HepG2 (cell line): ENCODE measurements around the gene COL18A1. TPM values are rescaled to one million over a fixed set of nuclear protein-coding genes. Genes with fewer than 3 reads are reported as not detected.

Experiments used
- ATAC-seq: fragments of 200-7000 bp; cut with Tn5 transposase; 3 replicates; pipeline ENCODE4 v1.9.1; 2020; ENCODE audit warnings: mild to moderate bottlenecking, moderate library complexity
- BruUV-seq: library from RNA; stranded (reverse); fragments of 400-500 nt; replicated peaks from 2 replicates; lab custom pipeline; 2021; lab: Mats Ljungman, UMichigan
- CTCF ChIA-PET: fragments of 300-600 bp; formaldehyde crosslinking; extraction: SDS; loops from one replicate; lab custom pipeline; 2021; ENCODE audit warnings: low total read pairs, inconsistent platforms, low intra/inter-chr PET ratio; lab: Yijun Ruan, JAX
- POLR2A ChIA-PET: fragments of 350-600 bp; sonication (Branson Sonifier 250); formaldehyde crosslinking; loops from one replicate; lab custom pipeline; 2020; ENCODE audit warnings: antibody characterized with exemption, inconsistent platforms; lab: Yijun Ruan, JAX
- DNase-seq: peaks from one replicate; pipeline ENCODE4 v3.0.0-alpha.2; 2015; ENCODE audit warnings: low spot score
- FAIRE-seq: peaks from 3 replicates; lab custom pipeline; 2011; peaks lifted over from hg19 to GRCh38; lab: Jason Lieb, UNC
- H2AFZ ChIP-seq: one replicate; pipeline ENCODE4 v1.6.1; 2011; ENCODE audit warnings: low read length, inconsistent platforms
- H3K27ac ChIP-seq: fragments of 300-600 bp; 3 replicates; pipeline ENCODE4 v1.8.0; 2011; ENCODE audit warnings: mixed run types, mild to moderate bottlenecking, mixed read lengths, low read length, inconsistent platforms; ENCODE audit not compliant: insufficient read depth; ENCODE audit errors: extremely low read length
- H3K27me3 ChIP-seq, 2 experiments: fragments of 200-600 bp in 1 of 2; 2 replicates in 1 of 2; 3 replicates in 1 of 2; pipeline versions ENCODE4 v1.6.0 to v1.8.0; 2011; ENCODE audit warnings: low read length in 2 of 2, mild to moderate bottlenecking in 2 of 2, moderate library complexity in 2 of 2, inconsistent platforms in 1 of 2; ENCODE audit not compliant: insufficient read depth in 2 of 2, control insufficient read depth in 1 of 2
- H3K36me3 ChIP-seq, 2 experiments: fragments of 200-600 bp in 1 of 2; replicated peaks in 1 of 2; 2 replicates in 1 of 2; 3 replicates in 1 of 2; pipeline versions ENCODE4 v1.5.1 to v1.8.0; 2011; ENCODE audit warnings: low read length in 2 of 2, inconsistent platforms in 1 of 2; ENCODE audit not compliant: insufficient read depth in 2 of 2, control insufficient read depth in 1 of 2
- H3K4me1 ChIP-seq: 2 replicates; pipeline ENCODE4 v1.5.1; 2012; ENCODE audit warnings: low read length, inconsistent platforms; ENCODE audit not compliant: insufficient read depth
- H3K4me2 ChIP-seq: 2 replicates; pipeline ENCODE4 v1.6.0; 2011; ENCODE audit warnings: low read depth, low read length, inconsistent platforms
- H3K4me3 ChIP-seq, 3 experiments: fragments of 200-600 bp in 1 of 3; sonication (generic), shearing (Covaris generic) in 1 of 3; replicated peaks in 1 of 3; 2 replicates each; pipeline ENCODE4 v1.5.1; 2011 to 2016; ENCODE audit warnings: low read length in 3 of 3, inconsistent platforms in 2 of 3, low read depth in 2 of 3, mild to moderate bottlenecking in 2 of 3, control low read depth in 1 of 3, mixed read lengths in 1 of 3; ENCODE audit not compliant: insufficient read depth in 1 of 3
- H3K79me2 ChIP-seq: one replicate; pipeline ENCODE4 v1.6.1; 2011; ENCODE audit warnings: low read length, inconsistent platforms; ENCODE audit not compliant: insufficient read depth
- H3K9ac ChIP-seq: 2 replicates; pipeline ENCODE4 v1.6.0; 2011; ENCODE audit warnings: mild to moderate bottlenecking, low read depth, low read length, inconsistent platforms; ENCODE audit not compliant: insufficient read depth
- H3K9me3 ChIP-seq: 2 replicates; pipeline ENCODE4 v1.5.1; 2012; ENCODE audit warnings: mild to moderate bottlenecking, low read length
- H4K20me1 ChIP-seq: 2 replicates; pipeline ENCODE4 v1.6.0; 2011; ENCODE audit warnings: inconsistent platforms, mild to moderate bottlenecking, low read length, moderate library complexity; ENCODE audit not compliant: insufficient read depth
- ADNP ChIP-seq: sonication (generic); formaldehyde crosslinking; IDR thresholded peaks from 2 replicates; pipeline ENCODE4 v1.4.0; 2020; ENCODE audit warnings: missing genetic modification reagents
- GRHL1 ChIP-seq: sonication (generic); formaldehyde crosslinking; conservative IDR thresholded peaks from 2 replicates; pipeline ENCODE4 v1.8.0; 2022; ENCODE audit warnings: missing genetic modification reagents
- HDAC6 ChIP-seq: fragments of 200-600 bp; sonication (generic); IDR thresholded peaks from 2 replicates; pipeline ENCODE4 v1.7.0; 2017; ENCODE audit warnings: mild to moderate bottlenecking, antibody characterized with exemption, low read length, low read depth
- MAZ ChIP-seq, 2 experiments: sonication (generic) in 1 of 2; formaldehyde crosslinking in 1 of 2; IDR thresholded peaks; 2 replicates each; pipeline versions ENCODE4 v1.5.0 to v1.6.1; 2012 to 2020; ENCODE audit warnings: low read depth in 2 of 2, mild to moderate bottlenecking in 2 of 2, borderline replicate concordance in 1 of 2, improper control_type of control experiment in 1 of 2, low read length in 1 of 2, missing genetic modification reagents in 1 of 2, moderate library complexity in 1 of 2
- SAP130 ChIP-seq: IDR thresholded peaks from 2 replicates; pipeline ENCODE4 v1.6.1; 2016; ENCODE audit warnings: low read depth
- ZMAT3 ChIP-seq: sonication (generic); formaldehyde crosslinking; conservative IDR thresholded peaks from 2 replicates; pipeline ENCODE4 v1.7.0; 2021; ENCODE audit warnings: missing genetic modification reagents
- ZNF124 ChIP-seq: sonication (generic); formaldehyde crosslinking; IDR thresholded peaks from 2 replicates; pipeline ENCODE4 v1.4.0; 2020; ENCODE audit warnings: missing genetic modification reagents
- ZNF629 ChIP-seq: sonication (generic); formaldehyde crosslinking; conservative IDR thresholded peaks from 2 replicates; pipeline ENCODE4 v1.5.0; 2020; ENCODE audit warnings: missing genetic modification reagents
- ZNF646 ChIP-seq: sonication (generic); formaldehyde crosslinking; IDR thresholded peaks from 2 replicates; pipeline ENCODE4 v1.9.0; 2021; ENCODE audit warnings: mild to moderate bottlenecking, missing genetic modification reagents
- ZNF704 ChIP-seq: sonication (generic); formaldehyde crosslinking; IDR thresholded peaks from 2 replicates; pipeline ENCODE4 v1.8.1; 2023; ENCODE audit warnings: mild to moderate bottlenecking, inconsistent platforms, moderate library complexity, missing genetic modification reagents, borderline replicate concordance
- WGBS: methylation state at CpG from one replicate; pipeline ENCODE4 v1.1.6; 2017; ENCODE audit warnings: low lambda C conversion rate; 5-methylcytosine and 5-hydroxymethylcytosine counted together
- in situ Hi-C: cut with HindIII; loops from 2 replicates; pipeline ENCODE4 v1.10.0; 2017; ENCODE audit warnings: low pct_unique_long_range_greater_than_20kb; ENCODE audit not compliant: extremely low pct_ligation_motif_present
- intact Hi-C: fragments of 100-400 bp; cut with micrococcal nuclease; formaldehyde crosslinking; loops from one replicate; pipeline ENCODE4 v1.10.0; 2022; ENCODE audit not compliant: unreplicated experiment
- polyA plus RNA-seq, 8 experiments: library from polyadenylated mRNA; depleted of rRNA in 3 of 8; stranded (reverse) in 7 of 8; unstranded in 1 of 8; fragments of >200 nt; fragmentation: Illumina TruSeq in 4 of 8; extraction: Trizol in 4 of 8; gene quantifications; 2 replicates each; pipeline versions ENCODE4 v1.2.1 to v1.2.3, GENCODE V29; 2011 to 2016; ENCODE audit warnings: low read depth in 4 of 8, missing spikeins in 1 of 8, mixed read lengths in 1 of 8; ENCODE audit not compliant: insufficient read depth in 1 of 8
- total RNA-seq, 5 experiments: library from RNA; depleted of rRNA; stranded (reverse); fragments of >200 nt; fragmentation: Illumina TruSeq; extraction: Trizol; gene quantifications; 2 replicates each; pipeline ENCODE4 v1.2.3, GENCODE V29; 2016; ENCODE audit warnings: low read depth in 1 of 5
- TF ChIP-seq, protein P1 (sequence below): sonication (generic); formaldehyde crosslinking; IDR thresholded peaks from 2 replicates; pipeline ENCODE4 v1.8.0; 2022; ENCODE audit warnings: missing genetic modification reagents, mild to moderate bottlenecking, borderline replicate concordance

COL18A1 gene
- total and polyA plus RNA-seq, 2 of the 13 experiments (the other 11 are each of a cell fraction or from before 2014, with no cell fraction given) = 79.0 to 102 TPM

DNA sequence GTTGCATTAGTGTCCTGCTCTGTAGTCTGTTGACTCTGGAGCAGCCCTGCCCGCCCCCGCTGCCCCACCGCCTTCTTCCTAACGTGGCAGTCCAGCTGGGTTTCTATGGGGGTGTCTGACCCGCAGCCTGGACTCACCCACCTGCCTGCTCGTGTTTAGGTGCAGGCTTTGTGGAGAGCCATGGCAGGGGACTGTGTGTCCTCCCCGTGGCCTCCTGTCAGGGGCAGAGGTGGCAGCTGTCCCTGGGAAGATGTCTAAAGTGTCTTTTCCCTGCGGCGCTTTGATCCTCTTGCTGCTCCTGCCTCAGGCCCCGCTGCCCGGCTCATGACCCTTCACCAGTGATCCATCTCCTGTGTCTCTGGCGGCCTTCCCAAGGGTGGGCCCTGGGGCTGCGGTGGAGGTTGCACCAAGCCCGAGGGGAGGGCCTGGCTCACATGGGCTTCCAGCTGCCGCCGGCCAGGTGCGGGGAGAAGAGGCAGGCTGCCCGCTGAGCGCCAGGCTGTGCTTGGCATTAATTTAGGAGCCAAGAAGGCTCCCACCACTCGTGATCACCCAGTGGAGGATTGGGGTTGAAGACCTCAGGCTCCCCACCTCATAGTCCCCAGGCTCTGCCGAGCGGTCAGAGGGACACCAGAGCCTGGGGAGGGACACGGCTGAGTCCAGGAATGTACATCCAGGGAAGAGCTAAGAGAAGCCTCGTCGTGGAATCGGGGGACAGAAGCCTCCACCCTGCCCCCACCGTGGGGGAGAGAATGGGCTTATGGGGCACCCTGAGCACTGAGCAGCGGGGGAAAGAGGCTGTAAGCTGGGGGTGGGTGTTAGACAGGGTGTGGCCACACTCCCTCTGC, 44.1 kb downstream of the COL18A1 start:
- no peaks in the 10 kb centered on the region for H4K20me1 ChIP-seq
- TF ChIP-seq, protein P1, sequence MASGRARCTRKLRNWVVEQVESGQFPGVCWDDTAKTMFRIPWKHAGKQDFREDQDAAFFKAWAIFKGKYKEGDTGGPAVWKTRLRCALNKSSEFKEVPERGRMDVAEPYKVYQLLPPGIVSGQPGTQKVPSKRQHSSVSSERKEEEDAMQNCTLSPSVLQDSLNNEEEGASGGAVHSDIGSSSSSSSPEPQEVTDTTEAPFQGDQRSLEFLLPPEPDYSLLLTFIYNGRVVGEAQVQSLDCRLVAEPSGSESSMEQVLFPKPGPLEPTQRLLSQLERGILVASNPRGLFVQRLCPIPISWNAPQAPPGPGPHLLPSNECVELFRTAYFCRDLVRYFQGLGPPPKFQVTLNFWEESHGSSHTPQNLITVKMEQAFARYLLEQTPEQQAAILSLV = peak; percentile 92
- TF ChIP-seq HDAC6 (no peak), ADNP (CRISPR knock-in tag) (no peak), GRHL1 (CRISPR knock-in tag) (no peak), ZNF629 (CRISPR knock-in tag) (no peak), ZMAT3 (CRISPR knock-in tag) (0 out of 2 replicates have a peak, but pooled peaks have one; percentile 72), ZNF704 (no peak), ZNF124 (CRISPR knock-in tag) (peak; percentile 42; the same call in 1 of the 2 replicates), SAP130 (CRISPR knock-in tag) (peak; percentile 96), MAZ (IDR thresholded peaks at IDR 0.05; ENCODE audit: borderline replicate concordance, low read depth, low read length) (no peak), MAZ (CRISPR knock-in tag; IDR thresholded peaks at IDR 0.05; ENCODE audit: low read depth) (no peak), ZNF646 (CRISPR knock-in tag) (no peak)

More for the DNA sequence above, 44.1 kb downstream of the COL18A1 start:
- CTCF ChIA-PET = no interaction called here
- H3K4me2 ChIP-seq = peak overlapping the region; percentile 72
- peaks cover 90% of the 10 kb centered on the region for H3K79me2 ChIP-seq
- POLR2A ChIA-PET = interaction anchor here (1.0 to 4.4 kb wide), 10 partner anchors 11 to 156 kb away, joined by 3 to 41 read pairs (median 4); no protein-coding TSS in a partner anchor
- H3K4me1 ChIP-seq = peaks cover 83% of the 10 kb centered on the region
- H2AFZ ChIP-seq = no peak overlapping the region
- peak; percentile 94 for DNase-seq
- no TSS peak for BruUV-seq
- peak overlapping the region; percentile 58 for H3K9ac ChIP-seq
- peak; percentile 49 for FAIRE-seq
- H3K9me3 ChIP-seq = no peaks in the 10 kb centered on the region; the same call in 1 of the 2 replicates
- H3K27ac ChIP-seq = peak overlapping the region; percentile 74
- in situ Hi-C loops = no loop called here
- 17% methylated on average over 14 of the region's 28 CpGs for WGBS
- intact Hi-C loops = loop anchor here (1.0 to 5.0 kb wide), 2 partner anchors 22 to 142 kb away; no protein-coding TSS in a partner anchor
- no peaks in the 10 kb centered on the region for H3K27me3 ChIP-seq
- peak overlapping the region in 2 of 3 experiments; percentile 21 to 49; a peak in 3 of 6 replicates for H3K4me3 ChIP-seq
- peak; percentile 84 for ATAC-seq
- H3K36me3 ChIP-seq = peaks cover 6 to 8% of the 10 kb centered on the region in 2 experiments; a peak in 3 of 5 replicates
